Mammary epithelial cell (primary cell): ENCODE data around the gene TRIM16.
"Not testable (repeated sequence)": the region's sequence is repeated elsewhere in the genome, so short reads cannot be mapped to it uniquely, and the experiment has no call there.

Source experiments
- CTCF ChIP-seq, 2 donors: IDR thresholded peaks in 1 of 2; conservative IDR thresholded peaks in 1 of 2; 2 replicates each; pipeline ENCODE4 v1.5.1; 2011 to 2012; ENCODE audit warnings: inconsistent platforms in 2 of 2, low read length in 2 of 2, mild to moderate bottlenecking in 2 of 2, control low read depth in 1 of 2, low read depth in 1 of 2; ENCODE audit not compliant: insufficient read depth in 1 of 2; ENCODE audit errors: extremely low read depth in 1 of 2
- EZH2 ChIP-seq: IDR thresholded peaks from 2 replicates; pipeline ENCODE4 v1.6.1; 2012; ENCODE audit warnings: low read length, inconsistent platforms, borderline replicate concordance

- not testable (repeated sequence) for TF ChIP-seq CTCF (conservative IDR thresholded peaks at IDR 0.05 in 1 of 2, IDR thresholded peaks at IDR 0.05 in 1 of 2; ENCODE audit: extremely low read depth in 1 of 2, insufficient read depth in 1 of 2, low read depth in 1 of 2, low read length in 2 of 2); EZH2
Observed at GRCh38 chr17:15623255-15623654, 60.9 kb downstream of the TRIM16 start.
